CD4-positive, alpha-beta T cell treated with Interferon alpha-2 for 1 hour (primary cell): ENCODE results near the gene PRSS56.

Experiments
- DNase-seq, 2 donors: peaks; one replicate each; pipeline ENCODE4 v3.0.0-alpha.2; 2020 to 2022

PRSS56 gene

DNA sequence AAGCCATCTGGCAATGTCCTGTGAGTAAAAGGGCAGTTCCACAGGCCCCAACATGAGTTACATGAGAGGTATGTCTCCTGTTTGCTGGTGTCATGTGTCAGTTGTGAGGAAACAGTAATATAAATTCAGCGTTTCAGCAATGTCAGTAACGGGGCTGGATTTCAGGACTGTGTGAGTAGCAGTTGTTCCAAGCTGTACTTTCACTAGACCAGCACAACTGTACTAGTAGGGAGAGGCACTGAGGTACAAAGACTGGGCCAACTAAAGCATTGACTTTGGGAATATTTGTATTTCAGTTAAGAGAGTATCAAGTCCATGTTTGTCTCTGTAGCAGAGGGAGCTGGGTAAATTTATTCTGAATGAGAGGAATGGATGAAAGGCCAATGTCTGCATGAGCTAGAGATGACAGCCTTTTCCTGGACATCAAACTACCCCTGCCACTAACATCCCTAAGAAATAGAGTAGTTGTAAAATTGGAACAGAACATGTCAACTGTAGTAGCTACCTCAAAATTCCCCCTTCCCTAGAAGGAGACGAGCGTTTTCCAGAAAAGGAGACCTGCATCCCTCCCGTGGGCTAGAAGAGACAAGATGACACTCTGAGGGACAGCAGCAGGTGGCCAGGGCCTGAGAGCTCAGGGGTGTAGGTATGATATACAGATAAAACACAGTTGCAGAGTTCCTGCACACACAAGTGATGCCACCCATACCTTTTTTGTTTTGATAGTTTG, 54.7 kb downstream of the PRSS56 start:
- DNase-seq, result no peak
